Thyroid gland (tissue), 4 donors: ENCODE measurements around the gene NRDC. TPM values are rescaled to one million over a fixed set of nuclear protein-coding genes. Genes with fewer than 3 reads are reported as not detected.

Experiments
- DNase-seq, 2 donors: peaks; one replicate each; pipeline ENCODE4 v3.0.0-alpha.2; 2019
- H3K27ac ChIP-seq, 3 donors: fragments of 200-600 bp; sonication (generic); 1 replicate in 2 of 3; 2 replicates in 1 of 3; pipeline ENCODE4 v1.5.1; 2016 to 2019; ENCODE audit warnings: mild to moderate bottlenecking in 1 of 3, moderate library complexity in 1 of 3
- H3K27me3 ChIP-seq: fragments of 200-600 bp; sonication (generic); one replicate; pipeline ENCODE4 v1.5.1; 2019
- H3K36me3 ChIP-seq, 2 donors: fragments of 200-600 bp; sonication (generic); one replicate each; pipeline ENCODE4 v1.5.1; 2016 to 2019
- H3K4me1 ChIP-seq, 2 donors: fragments of 200-600 bp; sonication (generic); one replicate each; pipeline ENCODE4 v1.5.1; 2017 to 2019
- H3K4me3 ChIP-seq, 3 donors: fragments of 200-600 bp; sonication (generic); replicated peaks in 1 of 3; 1 replicate in 2 of 3; 2 replicates in 1 of 3; pipeline ENCODE4 v1.5.1; 2016; ENCODE audit warnings: mild to moderate bottlenecking in 1 of 3
- H3K9me3 ChIP-seq: fragments of 200-600 bp; sonication (generic); one replicate; pipeline ENCODE4 v1.5.1; 2017
- POLR2A ChIP-seq, 2 donors: fragments of 450-650 bp; IDR thresholded peaks; one replicate each; pipeline ENCODE4 v1.6.1; 2017; ENCODE audit warnings: antibody characterized with exemption in 2 of 2, mild to moderate bottlenecking in 2 of 2, moderate library complexity in 1 of 2
- WGBS, 2 donors: methylation state at CpG; one replicate each; pipeline ENCODE4 v1.1.5; 2017; 5-methylcytosine and 5-hydroxymethylcytosine counted together
- intact Hi-C: fragments of 100-400 bp; cut with DNase I; formaldehyde crosslinking; loops from one replicate; pipeline ENCODE4 v1.15.1; 2023
- total RNA-seq, 4 donors: library from RNA; depleted of rRNA; stranded (reverse); fragments of >200 nt; gene quantifications; one replicate each; pipeline ENCODE4 v1.2.3, GENCODE V29; 2016
- TF ChIP-seq, protein P1 (sequence below), 6 experiments: fragments of 200-600 bp in 3 of 6; fragments of 450-650 bp in 3 of 6; sonication (generic) in 3 of 6; IDR thresholded peaks; one replicate each; pipeline ENCODE4 v1.5.1; 2016 to 2019; ENCODE audit warnings: antibody characterized with exemption in 6 of 6, mild to moderate bottlenecking in 2 of 6, inconsistent platforms in 1 of 6, moderate library complexity in 1 of 6

The NRDC gene
- total RNA-seq, 4 donors from 2014 or later: 75.0 to 98.7 (median 79.3) TPM

DNA sequence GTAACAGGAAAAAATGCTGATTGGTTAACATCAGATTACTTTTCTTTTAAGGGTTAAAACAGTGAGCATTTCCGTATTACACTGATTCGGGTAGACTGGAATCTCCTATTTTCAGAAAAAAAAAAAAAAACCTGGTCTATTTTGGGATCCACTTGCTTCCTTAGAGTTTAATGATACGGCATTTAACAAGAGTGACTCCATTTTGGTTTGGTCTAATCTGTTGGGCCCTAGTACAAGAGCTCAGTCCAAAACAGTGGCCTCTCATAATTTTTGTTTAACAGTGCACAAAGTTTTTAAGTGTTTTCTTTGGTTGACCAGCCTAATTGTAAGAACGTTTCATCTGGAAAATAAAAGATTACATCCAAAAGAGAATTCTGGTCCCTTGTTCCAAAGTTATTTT, 120.2 kb downstream of the NRDC start:
- Histone ChIP-seq H3K27ac (no peak overlapping the region), H3K4me3 (no peak overlapping the region), H3K27me3 (no peaks in the 10 kb centered on the region), H3K9me3 (no peaks in the 10 kb centered on the region), H3K36me3 (peaks cover 0 to 6% of the 10 kb centered on the region in 2 donors), H3K4me1 (peaks cover 0 to 6% of the 10 kb centered on the region in 2 donors)
- intact Hi-C loops: no loop called here
- TF ChIP-seq POLR2A (IDR thresholded peaks at IDR 0.05): no peak
- TF ChIP-seq, protein P1, sequence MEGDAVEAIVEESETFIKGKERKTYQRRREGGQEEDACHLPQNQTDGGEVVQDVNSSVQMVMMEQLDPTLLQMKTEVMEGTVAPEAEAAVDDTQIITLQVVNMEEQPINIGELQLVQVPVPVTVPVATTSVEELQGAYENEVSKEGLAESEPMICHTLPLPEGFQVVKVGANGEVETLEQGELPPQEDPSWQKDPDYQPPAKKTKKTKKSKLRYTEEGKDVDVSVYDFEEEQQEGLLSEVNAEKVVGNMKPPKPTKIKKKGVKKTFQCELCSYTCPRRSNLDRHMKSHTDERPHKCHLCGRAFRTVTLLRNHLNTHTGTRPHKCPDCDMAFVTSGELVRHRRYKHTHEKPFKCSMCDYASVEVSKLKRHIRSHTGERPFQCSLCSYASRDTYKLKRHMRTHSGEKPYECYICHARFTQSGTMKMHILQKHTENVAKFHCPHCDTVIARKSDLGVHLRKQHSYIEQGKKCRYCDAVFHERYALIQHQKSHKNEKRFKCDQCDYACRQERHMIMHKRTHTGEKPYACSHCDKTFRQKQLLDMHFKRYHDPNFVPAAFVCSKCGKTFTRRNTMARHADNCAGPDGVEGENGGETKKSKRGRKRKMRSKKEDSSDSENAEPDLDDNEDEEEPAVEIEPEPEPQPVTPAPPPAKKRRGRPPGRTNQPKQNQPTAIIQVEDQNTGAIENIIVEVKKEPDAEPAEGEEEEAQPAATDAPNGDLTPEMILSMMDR (IDR thresholded peaks at IDR 0.05): no peak
- no peak for DNase-seq
- WGBS, 2 donors: 83 to 84% methylated on average over 4 of the region's 4 CpGs

DNA sequence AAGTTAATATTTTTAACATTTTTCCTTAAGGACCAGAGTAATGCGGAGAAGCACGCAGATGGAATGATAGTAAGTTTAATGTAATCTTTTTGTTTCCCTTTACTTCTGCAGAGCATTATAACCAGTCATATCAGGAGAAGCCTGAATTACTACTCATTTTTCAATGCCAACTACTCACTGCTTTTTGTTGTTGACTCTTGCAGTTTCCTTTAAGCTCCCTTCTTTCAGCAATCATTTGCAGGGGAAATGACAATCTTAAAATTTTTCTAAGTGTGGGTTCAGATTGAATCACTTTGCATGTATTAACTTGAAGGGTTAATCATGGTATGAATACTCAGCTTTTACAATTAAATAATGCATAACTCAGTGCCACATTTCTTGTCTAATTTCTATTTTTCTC, 122.2 kb downstream of the NRDC start:
- H3K4me3 ChIP-seq: no peak overlapping the region
- TF ChIP-seq POLR2A (IDR thresholded peaks at IDR 0.05): no peak
- TF ChIP-seq, protein P1 (IDR thresholded peaks at IDR 0.05): no peak
- no peaks in the 10 kb centered on the region for H3K36me3 ChIP-seq
- H3K27ac ChIP-seq: no peak overlapping the region
- H3K9me3 ChIP-seq: no peaks in the 10 kb centered on the region
- intact Hi-C loops: no loop called here
- H3K4me1 ChIP-seq: peaks cover 0 to 6% of the 10 kb centered on the region in 2 donors
- H3K27me3 ChIP-seq: no peaks in the 10 kb centered on the region
- 96 to 97% methylated on average over 2 of the region's 2 CpGs for WGBS, 2 donors
- no peak for DNase-seq

- Histone ChIP-seq H3K4me3 (no peak overlapping the region), H3K27me3 (no peaks in the 10 kb centered on the region), H3K9me3 (no peaks in the 10 kb centered on the region), H3K27ac (no peak overlapping the region), H3K4me1 (peaks cover 0 to 6% of the 10 kb centered on the region in 2 donors), H3K36me3 (no peaks in the 10 kb centered on the region)
- TF ChIP-seq POLR2A (IDR thresholded peaks at IDR 0.05): no peak
- TF ChIP-seq, protein P1 (IDR thresholded peaks at IDR 0.05): no peak
- 96 to 98% methylated on average over 7 of the region's 7 CpGs for WGBS, 2 donors
- intact Hi-C loops: no loop called here
- no peak for DNase-seq
Observed at GRCh38 chr1:51755437-51755836, 123.1 kb downstream of the NRDC start.

DNA sequence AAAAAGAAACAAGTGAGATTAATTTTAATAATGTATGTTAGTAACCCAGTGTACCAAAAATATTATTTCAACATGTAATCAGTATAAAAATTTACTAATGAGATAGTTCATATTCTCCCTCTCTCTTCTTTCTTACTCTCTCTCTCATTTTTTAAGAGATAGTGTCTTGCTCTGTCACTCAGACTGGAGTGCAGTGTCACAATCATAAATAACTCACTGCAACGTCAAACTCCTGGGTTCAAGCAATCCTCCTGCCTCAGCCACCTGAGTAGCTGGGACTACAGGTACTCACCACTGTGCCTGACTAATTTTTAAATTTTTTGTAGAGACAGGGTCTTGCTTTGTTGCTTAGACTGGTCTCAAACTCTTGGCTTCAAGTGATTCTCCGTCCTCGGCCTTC, 123.9 kb downstream of the NRDC start:
- intact Hi-C loops: no loop called here

GRCh38 chr1:51753969-51754368, 124.6 kb downstream of the NRDC start:
- no peak overlapping the region for H3K4me3 ChIP-seq
- no peak overlapping the region for H3K27ac ChIP-seq
- peaks cover 0 to 6% of the 10 kb centered on the region in 2 donors for H3K4me1 ChIP-seq
- no peaks in the 10 kb centered on the region for H3K9me3 ChIP-seq
- TF ChIP-seq, protein P1 (IDR thresholded peaks at IDR 0.05): no peak
- TF ChIP-seq POLR2A (IDR thresholded peaks at IDR 0.05): no peak
- intact Hi-C loops: no loop called here
- DNase-seq: no peak
- no peaks in the 10 kb centered on the region for H3K27me3 ChIP-seq
- H3K36me3 ChIP-seq: no peaks in the 10 kb centered on the region

More for the DNA sequence above, 123.9 kb downstream of the NRDC start:
- WGBS, 2 donors: 97% methylated on average over 3 of the region's 3 CpGs
- no peaks in the 10 kb centered on the region for H3K36me3 ChIP-seq
- no peak overlapping the region for H3K4me3 ChIP-seq
- DNase-seq: no peak
- H3K4me1 ChIP-seq: peaks cover 0 to 6% of the 10 kb centered on the region in 2 donors
- H3K27me3 ChIP-seq: no peaks in the 10 kb centered on the region
- TF ChIP-seq, protein P1 (IDR thresholded peaks at IDR 0.05): no peak
- TF ChIP-seq POLR2A (IDR thresholded peaks at IDR 0.05): no peak
- H3K9me3 ChIP-seq: no peaks in the 10 kb centered on the region
- H3K27ac ChIP-seq: no peak overlapping the region
